ENCODE data around the gene KCND3.

- TF ChIP-seq CTCF (conservative IDR thresholded peaks at IDR 0.05; ENCODE audit: low read length) (no peak), EZH2phosphoT487 (IDR thresholded peaks at IDR 0.05; ENCODE audit: borderline replicate concordance) (no peak)
Measured at GRCh38 chr1:111971396-111971795, 18.1 kb downstream of the KCND3 start.
